HT1080 (cell line): Measurements from ENCODE around the gene HRH3. TPM values are rescaled to one million over a fixed set of nuclear protein-coding genes. Genes with fewer than 3 reads are reported as not detected.

Experiments
- DNase-seq: peaks from one replicate; pipeline ENCODE4 v3.0.0-alpha.2; 2015; ENCODE audit warnings: low read depth
- total RNA-seq: library from RNA; depleted of rRNA; stranded (reverse); fragments of >200 nt; shearing (Covaris generic); gene quantifications from 2 replicates; pipeline ENCODE4 v1.2.3, GENCODE V29; 2014; rRNA removed

Gene HRH3
- total RNA-seq, 1 experiment from 2014 or later, result not detected

DNA sequence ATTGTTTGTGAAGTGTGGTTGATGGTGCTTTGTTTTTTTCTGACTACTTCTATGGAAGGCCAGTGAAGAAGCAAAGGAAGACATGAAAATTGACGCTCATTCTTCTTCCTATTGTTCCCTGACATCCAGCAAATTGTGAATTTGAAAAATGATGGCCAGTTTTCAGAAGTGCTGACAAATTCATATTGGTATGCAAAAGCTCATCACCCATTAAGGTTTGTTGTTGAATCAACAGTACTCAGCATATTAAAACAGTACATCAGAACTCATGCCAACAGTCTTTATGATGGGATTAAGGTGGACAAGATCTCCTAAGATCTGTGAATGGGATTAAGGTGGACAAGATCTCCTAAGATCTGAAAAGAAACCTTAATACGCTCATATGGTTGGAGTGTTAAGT, 38.3 kb downstream of the HRH3 start:
- no peak for DNase-seq

DNA sequence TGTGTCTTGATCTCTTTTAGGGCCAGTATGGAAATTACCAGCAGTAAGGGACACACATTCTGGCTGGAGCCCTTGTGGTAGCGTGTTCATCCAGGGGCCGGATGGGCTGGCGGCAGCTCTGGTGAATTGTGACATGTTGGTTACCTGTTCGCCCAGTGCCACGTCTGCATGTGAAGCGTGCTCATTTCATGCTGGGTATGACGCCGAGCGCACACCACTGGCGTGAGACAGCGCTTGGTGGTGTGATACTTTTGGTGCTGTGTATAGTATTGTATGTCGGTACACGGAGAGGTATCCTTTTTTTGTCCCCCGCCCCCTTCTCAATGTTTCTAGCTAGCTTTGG, 40.9 kb downstream of the HRH3 start:
- DNase-seq, result no peak

DNA sequence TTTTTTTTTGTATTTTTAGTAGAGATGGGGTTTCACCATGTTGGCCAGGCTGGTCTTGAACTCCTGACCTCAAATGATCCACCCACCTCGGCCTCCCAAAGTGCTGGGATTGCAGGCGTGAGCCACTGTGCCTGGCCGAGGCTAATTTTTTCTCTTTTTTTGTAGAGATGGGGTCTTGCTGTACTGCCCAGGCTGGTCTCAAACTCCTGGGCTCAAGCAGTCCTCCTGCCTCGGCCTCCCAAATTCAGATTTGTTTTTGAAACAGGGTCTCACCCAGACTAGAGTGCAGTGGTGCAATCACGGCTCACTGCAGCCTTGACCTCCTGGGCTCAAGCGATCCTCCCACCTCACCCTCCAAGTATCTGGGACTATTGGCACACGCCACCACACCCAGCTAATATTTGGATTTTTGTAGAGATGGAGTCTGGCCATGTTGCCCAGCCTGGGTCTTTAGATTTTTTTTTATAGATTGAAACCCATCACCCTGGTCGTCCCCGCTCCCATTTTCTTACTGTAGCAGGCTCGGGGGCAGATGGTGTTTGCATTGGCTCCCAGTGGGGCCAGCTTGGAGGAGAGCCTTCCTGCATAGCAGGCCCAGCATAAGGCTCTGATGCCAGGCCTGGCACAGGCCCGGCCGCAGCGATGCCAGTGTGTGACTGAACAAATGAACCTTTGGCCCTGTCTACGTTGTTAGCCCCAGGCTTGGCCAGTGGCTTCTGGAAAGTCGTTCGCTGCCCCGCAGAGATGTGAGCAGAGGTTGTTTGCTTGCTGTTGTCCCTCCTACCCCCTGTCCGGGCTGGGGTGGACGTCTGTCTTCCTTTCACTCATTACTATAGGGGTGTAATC, 41.5 kb downstream of the HRH3 start:
- DNase-seq, result no peak

DNA sequence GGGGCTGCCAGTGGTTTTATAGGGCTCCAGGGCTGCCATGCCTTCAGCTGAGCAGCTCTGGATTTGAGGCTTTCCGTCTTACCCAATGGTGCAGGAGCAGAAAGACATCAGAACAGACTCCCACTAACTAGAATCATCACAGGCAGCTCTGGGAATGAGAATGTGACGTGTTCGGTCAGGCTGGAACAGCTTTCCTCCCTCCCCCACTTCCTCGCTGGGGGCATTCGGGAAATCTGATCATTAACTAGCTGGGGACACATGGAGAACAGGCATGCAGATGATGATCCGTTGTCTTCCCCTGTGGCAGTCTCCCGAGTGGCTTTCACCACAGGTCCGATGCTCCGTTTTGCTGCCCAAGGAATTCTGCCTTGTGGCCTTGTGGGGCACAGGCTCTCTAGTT, 42.8 kb downstream of the HRH3 start:
- DNase-seq, result no peak

DNA sequence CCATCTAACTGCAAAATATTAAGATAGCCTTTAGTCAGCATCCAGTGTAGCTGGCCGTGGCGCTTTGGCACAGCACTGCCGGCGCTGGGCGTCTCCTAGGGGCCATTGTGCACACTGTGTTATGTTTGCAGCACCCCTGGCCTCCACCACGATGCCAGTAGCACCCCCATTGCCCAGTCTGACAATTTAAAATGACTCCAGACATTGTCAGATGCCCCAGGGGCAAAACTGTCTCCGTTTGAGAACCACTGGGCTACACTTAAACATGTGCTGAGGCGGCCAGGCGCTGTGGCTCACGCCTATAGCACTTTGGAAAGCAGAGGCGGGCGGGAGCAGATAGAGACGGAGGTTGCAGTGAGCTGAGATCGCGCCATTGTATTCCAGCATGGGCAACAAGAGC, 43.2 kb downstream of the HRH3 start:
- no peak for DNase-seq

DNA sequence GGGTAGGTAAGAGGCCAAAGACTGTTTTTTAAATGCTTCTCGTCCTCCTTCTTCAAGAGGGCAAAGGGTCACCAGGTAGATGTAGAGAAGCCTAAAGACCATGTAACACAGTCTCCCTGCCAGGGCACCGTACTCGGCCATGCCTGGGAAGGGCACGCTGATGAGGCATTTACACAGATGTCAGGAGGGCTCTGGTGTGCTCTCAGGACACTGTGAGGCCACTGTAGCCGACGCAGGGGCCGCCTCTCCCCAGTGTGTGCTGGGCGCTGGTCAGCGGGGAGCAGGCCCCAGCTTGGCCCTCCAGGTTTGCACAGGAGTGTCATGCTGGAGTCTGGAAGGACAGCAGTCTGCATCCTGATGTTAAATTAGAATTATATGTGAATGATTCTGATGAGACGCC, 44.4 kb downstream of the HRH3 start:
- no peak for DNase-seq

DNA sequence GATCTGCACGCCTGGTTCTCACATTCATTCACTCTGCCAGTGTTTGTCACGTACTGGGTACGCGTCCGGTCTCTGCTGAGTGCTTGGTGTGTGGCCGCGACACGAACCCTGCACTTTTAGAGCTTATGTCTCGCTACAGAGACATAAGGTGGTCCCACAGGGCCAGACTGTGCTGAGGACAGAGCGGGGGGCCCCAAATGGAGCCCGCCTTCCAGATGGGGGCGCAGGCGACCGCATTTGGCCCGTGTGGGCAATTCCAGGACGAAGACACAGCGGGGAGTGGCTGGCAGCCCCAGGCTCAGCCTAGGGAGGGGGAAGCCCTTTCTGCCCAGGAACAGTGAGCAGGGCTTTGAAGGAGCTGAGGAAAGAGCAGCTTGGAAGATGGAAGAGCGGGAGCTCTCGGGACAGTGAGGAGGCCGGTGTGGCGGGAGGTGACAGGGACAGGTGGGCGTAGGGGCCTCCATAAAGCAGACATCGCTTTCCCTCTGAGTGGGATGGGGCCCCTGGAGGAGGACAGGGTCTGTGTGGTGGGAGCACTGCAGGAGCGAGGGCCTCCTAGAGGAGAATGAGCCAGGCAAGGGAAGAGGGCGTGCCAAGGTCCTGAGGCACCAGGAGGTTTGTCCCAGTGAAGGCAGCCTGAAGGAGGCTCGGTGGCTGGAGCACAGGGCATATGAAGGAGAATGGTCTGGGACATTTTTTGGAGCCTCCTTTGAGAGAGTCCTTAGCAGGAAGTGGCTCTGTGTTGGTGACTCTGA, 45.0 kb downstream of the HRH3 start:
- DNase-seq, result no peak

DNA sequence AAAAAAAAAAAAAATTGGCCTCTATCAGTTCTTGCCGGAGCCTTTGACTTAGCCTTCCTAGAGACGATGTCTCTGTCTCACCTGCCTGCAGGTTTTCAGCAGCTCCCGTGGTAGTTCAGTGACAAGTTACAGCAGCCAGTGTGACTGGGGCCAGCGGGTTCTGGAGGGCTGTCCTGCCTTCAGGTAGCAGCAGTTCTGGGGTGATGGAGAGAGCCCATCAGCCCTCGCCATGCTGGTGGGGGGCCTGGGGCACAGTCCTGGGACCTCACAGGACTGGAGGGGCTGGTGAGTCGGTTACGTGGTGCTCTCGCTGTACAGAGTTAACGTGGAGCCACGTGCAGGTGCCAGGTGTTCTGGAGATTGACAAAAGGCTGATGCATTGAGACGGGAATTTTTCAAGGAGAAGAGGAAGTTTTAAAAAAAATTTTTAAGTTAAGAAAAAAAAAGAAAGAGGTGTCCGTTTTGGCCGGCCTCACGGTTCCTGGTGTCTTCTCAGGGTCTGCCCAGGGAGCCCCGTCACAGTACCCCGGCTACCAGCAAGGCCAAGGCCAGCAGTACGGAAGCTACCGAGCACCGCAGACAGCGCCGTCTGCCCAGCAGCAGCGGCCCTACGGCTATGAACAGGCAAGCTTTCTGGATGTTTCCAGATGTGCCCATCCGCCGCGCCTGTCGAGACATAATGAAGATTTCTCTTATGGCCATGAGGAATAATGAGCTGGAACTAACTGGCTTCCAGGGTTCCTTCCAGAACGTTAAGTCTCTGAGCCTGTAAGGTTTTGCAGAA, 45.9 kb downstream of the HRH3 start:
- no peak for DNase-seq

DNA sequence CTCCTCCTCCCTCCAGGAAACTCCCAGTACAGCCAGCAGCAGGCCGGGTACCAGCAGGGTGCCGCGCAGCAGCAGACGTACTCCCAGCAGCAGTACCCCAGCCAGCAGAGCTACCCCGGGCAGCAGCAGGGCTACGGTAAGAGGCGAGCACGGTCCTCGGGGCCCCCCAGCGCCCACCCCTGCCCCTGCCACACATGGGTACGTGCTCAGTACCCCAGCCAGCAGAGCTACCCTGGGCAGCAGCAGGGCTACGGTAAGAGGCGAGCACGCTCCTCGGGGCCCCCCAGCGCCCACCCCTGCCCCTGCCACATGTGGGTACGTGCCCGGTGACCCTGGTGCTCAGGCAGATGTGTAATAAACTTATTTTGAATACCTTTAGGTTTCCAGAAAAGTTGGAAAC, 47.4 kb downstream of the HRH3 start:
- DNase-seq, result no peak

DNA sequence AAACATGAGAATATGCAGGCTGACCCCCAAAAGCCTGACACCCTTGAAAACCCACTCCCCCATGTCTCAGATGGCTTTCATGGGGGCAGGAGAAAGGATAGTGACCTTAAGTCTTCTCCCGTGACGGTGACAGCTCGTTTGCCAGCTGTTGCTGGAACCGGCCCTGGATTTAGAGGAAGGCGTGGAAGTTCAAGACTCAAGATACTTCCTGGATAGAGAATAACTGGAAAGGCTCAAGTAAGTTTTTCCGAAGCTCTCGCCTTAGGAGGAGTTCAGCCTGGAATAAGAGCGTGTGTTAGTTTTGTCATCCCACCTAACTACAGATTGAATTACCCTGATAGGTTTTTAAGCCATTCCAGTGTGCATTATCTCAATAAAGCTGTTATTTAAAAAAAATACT, 48.8 kb downstream of the HRH3 start:
- DNase-seq, result no peak

DNA sequence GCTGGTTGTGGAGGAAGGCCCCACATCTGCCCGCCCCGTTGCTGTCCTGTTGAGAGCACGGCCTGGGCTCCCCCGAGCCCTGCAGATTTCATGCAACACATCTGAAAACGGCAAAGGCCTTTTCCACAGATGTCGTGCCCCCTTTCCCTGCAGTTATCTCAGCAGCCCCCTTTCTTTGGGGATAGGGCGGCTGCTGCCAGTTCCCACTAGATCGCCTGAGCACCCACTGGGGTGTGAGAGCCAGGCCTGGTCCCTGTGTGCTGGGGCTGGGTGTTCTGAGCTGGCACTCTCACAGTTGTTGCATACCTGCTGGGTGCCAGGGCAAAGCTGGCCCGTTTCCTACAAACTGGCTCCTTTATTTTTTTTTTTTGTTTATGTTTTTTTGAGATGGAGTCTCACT, 49.5 kb downstream of the HRH3 start:
- DNase-seq, result no peak

DNA sequence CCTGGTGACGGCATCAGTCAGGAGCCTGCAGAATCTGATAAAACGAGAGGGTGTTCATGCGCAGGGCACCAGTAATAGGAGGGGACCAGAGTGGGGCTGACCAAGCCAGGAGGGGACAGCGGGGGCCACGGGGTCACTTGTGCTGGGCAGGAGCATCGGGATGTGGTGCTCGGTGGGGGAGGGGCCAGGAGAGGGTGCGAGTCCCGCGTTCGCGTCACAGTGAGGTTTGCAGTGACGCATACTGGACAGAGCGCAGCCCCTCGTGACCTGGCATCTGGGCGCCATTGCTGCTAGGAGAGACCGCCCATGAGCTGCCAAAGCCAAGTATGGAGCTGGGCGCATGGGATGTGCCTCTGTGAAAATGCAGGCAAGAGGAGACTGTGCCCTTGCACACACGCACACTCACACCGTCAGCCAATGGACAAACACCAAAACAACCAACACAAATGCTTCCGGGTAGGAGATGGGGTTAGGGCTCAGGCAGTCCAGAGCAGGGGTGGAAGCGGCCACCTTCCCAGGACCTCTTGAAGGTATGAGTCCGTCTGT, 51.1 kb downstream of the HRH3 start:
- no peak for DNase-seq

DNA sequence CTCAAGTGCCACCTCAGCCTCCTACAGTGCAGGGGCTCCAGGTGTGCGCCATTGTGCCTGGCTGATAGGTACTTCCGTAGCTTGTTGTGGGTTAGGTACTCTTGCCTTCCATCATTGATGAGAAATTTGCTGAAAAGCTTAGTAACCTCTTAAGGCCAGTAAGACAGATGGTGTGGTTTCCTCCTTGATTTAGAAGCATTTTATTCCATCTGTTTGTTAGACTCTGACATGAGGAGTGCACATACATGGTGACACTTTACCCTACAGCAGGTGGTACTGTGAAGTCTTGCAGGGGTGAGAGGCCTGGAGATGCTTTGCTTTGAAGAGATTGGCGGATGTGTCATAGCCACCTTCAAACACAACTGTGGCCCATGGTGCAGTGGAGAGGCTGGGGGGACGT, 52.0 kb downstream of the HRH3 start:
- no peak for DNase-seq

DNA sequence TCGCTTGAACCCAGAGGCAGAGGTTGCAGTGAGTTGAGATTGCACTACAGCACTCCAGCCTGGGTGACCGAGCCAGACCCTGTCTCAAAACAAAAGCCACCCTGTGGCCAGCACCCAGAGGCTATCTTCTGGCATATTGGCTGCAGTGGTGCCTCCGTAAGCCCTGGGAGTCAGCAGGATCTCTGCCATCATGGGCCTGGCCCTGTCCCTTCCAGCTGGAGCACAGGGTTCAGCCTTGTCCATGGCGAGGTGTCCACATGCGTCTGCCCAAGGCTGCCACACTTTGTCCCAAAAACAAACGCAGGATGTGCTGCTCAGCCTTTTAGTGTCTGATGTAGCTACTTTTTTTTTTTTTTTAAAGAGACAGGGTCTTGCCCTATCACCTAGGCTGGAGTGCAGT, 52.6 kb downstream of the HRH3 start:
- DNase-seq, result no peak

DNA sequence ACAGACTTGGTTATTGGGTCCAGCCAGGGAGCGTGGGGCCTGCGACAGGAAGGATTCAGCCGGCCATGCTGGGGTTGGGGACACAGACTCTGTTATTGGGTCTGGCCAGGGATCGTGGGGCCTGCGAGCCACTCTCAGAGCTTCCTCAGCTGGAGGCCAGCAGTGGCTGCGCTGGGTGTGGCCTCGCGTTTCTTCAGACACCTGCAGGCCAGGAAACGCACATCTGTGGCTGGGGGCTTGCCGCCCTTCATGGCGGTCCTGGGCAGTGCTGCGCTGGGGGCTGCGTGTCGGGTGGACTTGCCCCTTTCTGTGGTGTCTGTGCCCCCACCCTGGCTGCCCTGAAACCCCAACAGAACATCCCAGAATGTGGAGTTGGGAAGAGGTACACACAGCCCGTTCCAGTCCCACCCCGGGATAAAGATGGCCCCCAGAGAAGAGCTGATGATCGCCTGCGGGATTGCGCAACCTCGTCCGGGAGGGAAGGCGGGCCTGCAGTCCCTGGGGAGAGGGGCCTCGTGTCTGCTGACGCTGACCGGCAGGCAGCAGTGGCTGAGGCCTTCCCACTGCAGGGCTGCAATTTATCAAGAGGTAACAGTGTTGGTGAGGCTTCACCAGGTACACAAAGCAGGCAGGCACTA, 54.2 kb downstream of the HRH3 start:
- DNase-seq, result no peak

Other genes with a start within 250 kb of the HRH3 start
- gene TAF4, start 154.4 kb downstream of the HRH3 start, total RNA-seq, result 3.2 and 6.1 TPM in 2 replicates
- 35.6 and 39.7 TPM in 2 replicates for gene LSM14B, start 97.8 kb downstream of the HRH3 start, total RNA-seq
- 550 and 564 TPM in 2 replicates for gene PSMA7, start 76.9 kb downstream of the HRH3 start, total RNA-seq
- gene SS18L1, start 76.5 kb downstream of the HRH3 start, total RNA-seq, result 12.8 and 13.0 TPM in 2 replicates
- 36.8 and 39.1 TPM in 2 replicates for gene MTG2, start 37.2 kb downstream of the HRH3 start, total RNA-seq
- 13.4 and 17.6 TPM in 2 replicates for gene OSBPL2, start 18.2 kb upstream of the HRH3 start, total RNA-seq
- 450 and 452 TPM in 2 replicates for gene ADRM1, start 82.7 kb upstream of the HRH3 start, total RNA-seq
- gene LAMA5, start 147.0 kb upstream of the HRH3 start, total RNA-seq, result 12.1 and 20.1 TPM in 2 replicates
- 2,418 and 4,004 TPM in 2 replicates for gene RPS21, start 166.8 kb upstream of the HRH3 start, total RNA-seq
- 2.9 and 3.3 TPM in 2 replicates for gene CABLES2, start 187.0 kb upstream of the HRH3 start, total RNA-seq
- not detected in 2 replicates for gene RBBP8NL, start 207.3 kb upstream of the HRH3 start, total RNA-seq